Loucy (cell line): ENCODE results near the gene RPN2.

Source experiments
- H2AFZ ChIP-seq: fragments of 200-600 bp; sonication (generic); 2 replicates; pipeline ENCODE4 v1.6.0; 2016; ENCODE audit warnings: antibody characterized with exemption, mild to moderate bottlenecking, low read length, moderate library complexity
- H3F3A ChIP-seq: fragments of 200-600 bp; 2 replicates; pipeline ENCODE4 v1.6.0; 2016; ENCODE audit warnings: antibody characterized with exemption, low read depth, mild to moderate bottlenecking
- H3K27me3 ChIP-seq: fragments of 200-600 bp; sonication (generic); 2 replicates; pipeline ENCODE4 v1.6.1; 2014; ENCODE audit warnings: low read length, mild to moderate bottlenecking; ENCODE audit not compliant: insufficient read depth, poor library complexity, severe bottlenecking
- H3K36me3 ChIP-seq: fragments of 200-600 bp; sonication (generic); 2 replicates; pipeline ENCODE4 v1.6.1; 2016; ENCODE audit warnings: low read length; ENCODE audit not compliant: insufficient read depth
- H3K4me1 ChIP-seq: fragments of 200-600 bp; sonication (generic); 2 replicates; pipeline ENCODE4 v1.5.1; 2014; ENCODE audit warnings: low read length, mild to moderate bottlenecking; ENCODE audit not compliant: insufficient read depth, poor library complexity, severe bottlenecking
- H3K4me2 ChIP-seq: fragments of 200-600 bp; sonication (generic); 2 replicates; pipeline ENCODE4 v1.6.0; 2014; ENCODE audit warnings: antibody characterized with exemption, low read length, low read depth, mild to moderate bottlenecking; ENCODE audit not compliant: poor library complexity, severe bottlenecking
- H3K4me3 ChIP-seq: fragments of 200-600 bp; sonication (generic); 2 replicates; pipeline ENCODE4 v1.5.1; 2014; ENCODE audit warnings: low read length, mild to moderate bottlenecking, mixed read lengths; ENCODE audit not compliant: poor library complexity, severe bottlenecking
- H3K79me2 ChIP-seq: fragments of 200-600 bp; sonication (generic); 2 replicates; pipeline ENCODE4 v1.6.1; 2014; ENCODE audit warnings: low read length; ENCODE audit not compliant: insufficient read depth
- H3K9ac ChIP-seq: fragments of 200-600 bp; sonication (generic); 2 replicates; pipeline ENCODE4 v1.6.0; 2014; ENCODE audit warnings: mild to moderate bottlenecking, low read depth, low read length, moderate library complexity; ENCODE audit not compliant: poor library complexity, severe bottlenecking
- H3K9me2 ChIP-seq: fragments of 200-600 bp; sonication (generic); replicated peaks from 2 replicates; pipeline ENCODE4 v1.6.1; 2016; ENCODE audit warnings: low read depth, low read length, mixed read lengths
- H3K9me3 ChIP-seq: fragments of 200-600 bp; sonication (generic); 2 replicates; pipeline ENCODE4 v1.6.1; 2014; ENCODE audit warnings: mild to moderate bottlenecking, antibody characterized with exemption, low read length, low read depth; ENCODE audit not compliant: insufficient read depth
- H4K20me1 ChIP-seq: fragments of 200-600 bp; sonication (generic); 2 replicates; pipeline ENCODE4 v1.6.0; 2014; ENCODE audit warnings: antibody characterized with exemption, low read length, mild to moderate bottlenecking; ENCODE audit not compliant: insufficient read depth, poor library complexity, severe bottlenecking
- EZH2phosphoT487 ChIP-seq: fragments of 200-600 bp; IDR thresholded peaks from 2 replicates; pipeline ENCODE4 v1.6.1; 2018; ENCODE audit warnings: antibody characterized with exemption, mild to moderate bottlenecking, moderate library complexity, borderline replicate concordance
- TF ChIP-seq, protein P1 (sequence below): fragments of 200-600 bp; sonication (generic); conservative IDR thresholded peaks from 2 replicates; pipeline ENCODE4 v1.5.1; 2014; ENCODE audit warnings: mild to moderate bottlenecking, antibody characterized with exemption, low read length

The RPN2 gene

DNA sequence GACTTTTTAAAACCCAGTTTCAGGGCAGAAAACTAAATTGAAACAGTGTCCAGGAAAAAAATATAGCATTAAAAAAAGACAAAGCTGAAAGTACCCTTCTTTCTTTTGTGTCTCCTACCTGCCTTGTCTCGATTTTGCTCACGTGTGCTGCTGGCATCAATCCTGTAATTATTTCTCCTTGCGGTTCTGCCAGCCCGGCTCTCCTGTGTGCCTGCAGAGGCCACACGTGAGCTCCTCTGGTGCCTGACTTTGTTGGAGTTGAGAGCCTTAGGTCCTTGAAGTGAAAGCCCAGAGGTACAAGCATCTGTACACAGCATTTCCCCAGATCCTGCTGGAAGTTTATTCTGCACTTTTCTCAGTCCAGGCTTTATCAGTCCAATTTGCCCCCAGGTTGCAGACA, 46.0 kb downstream of the RPN2 start:
- Histone ChIP-seq H3K9me2 (no peaks in the 10 kb centered on the region), H2AFZ (no peak overlapping the region), H3K9me3 (no peaks in the 10 kb centered on the region), H3K4me3 (no peak overlapping the region), H3K9ac (no peak overlapping the region), H3K4me2 (no peak overlapping the region), H3F3A (no peaks in the 10 kb centered on the region), H3K36me3 (peaks cover 96% of the 10 kb centered on the region), H3K4me1 (no peaks in the 10 kb centered on the region), H3K27me3 (no peaks in the 10 kb centered on the region), H4K20me1 (peaks cover 4% of the 10 kb centered on the region), H3K79me2 (no peaks in the 10 kb centered on the region)
- TF ChIP-seq, protein P1, sequence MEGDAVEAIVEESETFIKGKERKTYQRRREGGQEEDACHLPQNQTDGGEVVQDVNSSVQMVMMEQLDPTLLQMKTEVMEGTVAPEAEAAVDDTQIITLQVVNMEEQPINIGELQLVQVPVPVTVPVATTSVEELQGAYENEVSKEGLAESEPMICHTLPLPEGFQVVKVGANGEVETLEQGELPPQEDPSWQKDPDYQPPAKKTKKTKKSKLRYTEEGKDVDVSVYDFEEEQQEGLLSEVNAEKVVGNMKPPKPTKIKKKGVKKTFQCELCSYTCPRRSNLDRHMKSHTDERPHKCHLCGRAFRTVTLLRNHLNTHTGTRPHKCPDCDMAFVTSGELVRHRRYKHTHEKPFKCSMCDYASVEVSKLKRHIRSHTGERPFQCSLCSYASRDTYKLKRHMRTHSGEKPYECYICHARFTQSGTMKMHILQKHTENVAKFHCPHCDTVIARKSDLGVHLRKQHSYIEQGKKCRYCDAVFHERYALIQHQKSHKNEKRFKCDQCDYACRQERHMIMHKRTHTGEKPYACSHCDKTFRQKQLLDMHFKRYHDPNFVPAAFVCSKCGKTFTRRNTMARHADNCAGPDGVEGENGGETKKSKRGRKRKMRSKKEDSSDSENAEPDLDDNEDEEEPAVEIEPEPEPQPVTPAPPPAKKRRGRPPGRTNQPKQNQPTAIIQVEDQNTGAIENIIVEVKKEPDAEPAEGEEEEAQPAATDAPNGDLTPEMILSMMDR, result no peak

DNA sequence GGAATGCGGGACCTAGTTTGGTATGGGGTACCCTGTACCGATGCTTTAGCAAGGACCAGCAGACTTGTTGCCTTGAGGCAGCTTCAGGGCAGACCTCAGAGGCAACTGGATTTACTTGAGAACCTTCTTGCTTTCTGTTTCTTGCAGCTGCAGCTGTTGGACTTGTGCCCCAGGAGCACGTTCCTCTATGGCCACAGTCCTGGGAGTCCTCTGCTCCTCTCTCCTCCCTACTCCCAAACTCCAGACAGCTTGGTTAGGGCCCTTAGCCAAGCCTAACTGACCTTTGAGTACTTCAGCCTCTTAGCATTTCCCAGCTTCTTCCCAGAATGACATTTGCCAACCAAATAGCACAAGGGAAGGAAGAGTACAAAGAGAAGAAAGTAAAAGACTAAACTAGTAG, 47.8 kb downstream of the RPN2 start:
- H3K9me2 ChIP-seq, result no peaks in the 10 kb centered on the region
- no peaks in the 10 kb centered on the region for H3K27me3 ChIP-seq
- no peaks in the 10 kb centered on the region for H3K79me2 ChIP-seq
- H3K4me3 ChIP-seq, result no peak overlapping the region
- H3F3A ChIP-seq, result no peaks in the 10 kb centered on the region
- no peaks in the 10 kb centered on the region for H3K9me3 ChIP-seq
- H3K36me3 ChIP-seq, result peaks cover 100% of the 10 kb centered on the region
- peaks cover 4% of the 10 kb centered on the region for H4K20me1 ChIP-seq
- no peak overlapping the region for H3K9ac ChIP-seq
- H3K4me1 ChIP-seq, result no peaks in the 10 kb centered on the region
- H2AFZ ChIP-seq, result no peak overlapping the region
- TF ChIP-seq EZH2phosphoT487, result no peak
- no peak overlapping the region for H3K4me2 ChIP-seq

DNA sequence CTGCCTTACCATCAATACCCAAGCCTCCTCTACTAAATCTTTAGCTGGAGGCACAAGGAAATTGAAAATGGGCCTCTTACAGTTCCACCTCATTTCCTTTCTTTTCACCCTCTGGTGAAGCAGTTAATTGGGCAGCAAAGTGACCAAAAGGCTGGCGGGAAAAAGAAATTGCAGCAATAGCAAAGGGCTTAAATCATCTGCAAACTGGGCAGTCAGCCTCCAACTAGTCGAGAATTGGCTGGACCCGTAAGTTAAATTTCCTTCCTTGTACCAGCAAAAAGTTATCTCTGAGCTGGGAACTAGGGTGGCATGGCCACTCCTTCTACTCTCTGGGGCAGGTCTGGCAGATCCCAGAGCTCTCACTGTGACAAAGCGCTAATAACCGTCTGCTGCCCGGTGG, 49.0 kb downstream of the RPN2 start:
- Histone ChIP-seq H3K79me2 (no peaks in the 10 kb centered on the region), H3K27me3 (no peaks in the 10 kb centered on the region), H3K9ac (no peak overlapping the region), H3K9me3 (no peaks in the 10 kb centered on the region), H3K9me2 (no peaks in the 10 kb centered on the region), H3K36me3 (peaks cover 100% of the 10 kb centered on the region), H4K20me1 (no peaks in the 10 kb centered on the region), H2AFZ (no peak overlapping the region), H3K4me1 (no peaks in the 10 kb centered on the region), H3F3A (no peaks in the 10 kb centered on the region), H3K4me3 (no peak overlapping the region), H3K4me2 (no peak overlapping the region)
- TF ChIP-seq EZH2phosphoT487, result no peak
- TF ChIP-seq, protein P1, result no peak

DNA sequence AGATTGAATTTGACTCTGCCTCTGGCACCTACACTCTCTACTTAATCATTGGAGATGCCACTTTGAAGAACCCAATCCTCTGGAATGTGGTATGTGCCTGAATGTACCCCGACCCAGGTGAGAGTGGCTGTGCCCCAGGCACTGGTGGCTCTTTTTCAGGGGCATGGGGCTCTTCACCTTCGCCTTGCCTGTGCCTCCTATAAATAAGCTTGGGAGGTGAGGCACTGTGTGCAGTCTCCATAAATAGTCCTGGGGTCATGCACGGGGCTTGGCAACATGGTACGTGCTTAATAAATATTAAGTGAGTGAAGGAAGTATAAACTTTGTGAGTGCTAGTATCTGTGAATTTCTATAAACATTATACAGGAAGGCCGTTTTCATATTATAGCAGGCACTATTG, 49.5 kb downstream of the RPN2 start:
- Histone ChIP-seq H4K20me1 (no peaks in the 10 kb centered on the region), H3K4me1 (no peaks in the 10 kb centered on the region), H3K27me3 (no peaks in the 10 kb centered on the region), H2AFZ (no peak overlapping the region), H3K36me3 (peaks cover 100% of the 10 kb centered on the region), H3K9ac (no peak overlapping the region), H3K4me2 (no peak overlapping the region), H3K9me3 (no peaks in the 10 kb centered on the region), H3F3A (no peaks in the 10 kb centered on the region), H3K79me2 (no peaks in the 10 kb centered on the region), H3K9me2 (no peaks in the 10 kb centered on the region), H3K4me3 (no peak overlapping the region)
- TF ChIP-seq, protein P1, result no peak
